ENCODE data around the gene PTGFRN. TPM values are rescaled to one million over a fixed set of nuclear protein-coding genes. Genes with fewer than 3 reads are reported as not detected.

PTGFRN gene
- polyA plus RNA-seq, 1 donor: 56.6 TPM

DNA sequence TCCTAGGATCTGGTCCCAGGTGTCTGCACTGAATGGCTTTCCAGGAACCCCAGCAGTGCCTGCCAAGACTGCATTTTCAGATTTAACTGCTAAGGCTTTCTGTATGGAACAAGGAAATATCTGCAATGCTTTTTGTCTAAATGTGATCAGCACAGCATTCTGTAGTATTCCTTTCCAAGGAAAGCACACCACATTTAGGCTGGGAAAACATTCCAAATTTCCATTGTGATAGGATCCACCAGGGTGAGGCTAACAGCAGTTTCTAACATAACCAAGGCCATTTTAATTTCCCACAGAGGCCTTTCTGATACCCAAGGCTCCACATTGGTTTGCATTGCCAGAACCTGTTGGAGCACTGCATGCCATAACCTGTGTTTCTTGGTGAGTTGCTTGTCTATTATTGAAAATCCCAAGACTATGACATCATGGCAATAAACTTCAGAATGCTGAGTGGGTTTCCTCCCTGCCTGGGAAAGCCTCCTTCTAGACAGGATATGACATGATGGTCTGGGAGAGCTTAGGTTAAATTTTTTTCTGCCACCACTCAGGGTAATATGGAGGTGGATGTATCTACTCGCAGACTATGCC is 23.3 kb upstream of the PTGFRN start:
- no peak for DNase-seq

DNA sequence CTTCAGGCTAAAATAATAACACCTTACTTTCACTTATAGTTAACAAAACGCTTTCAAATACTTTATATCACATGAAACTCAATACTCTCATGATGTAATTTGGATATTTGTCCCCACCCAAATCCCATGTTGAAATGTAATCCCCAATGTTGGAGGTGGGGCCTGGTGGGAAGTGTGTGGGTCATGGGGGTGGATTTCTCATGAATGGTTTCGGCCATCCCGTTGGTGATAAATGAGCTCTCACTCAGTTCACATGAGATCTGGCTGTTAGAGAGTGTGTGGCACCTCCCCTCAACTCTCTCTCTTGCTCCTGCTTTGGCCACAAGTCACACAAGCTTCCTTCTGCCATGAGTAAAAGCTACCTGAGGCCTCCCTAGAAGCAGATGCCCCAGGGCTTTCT is 22.5 kb upstream of the PTGFRN start:
- no peak for DNase-seq

DNA sequence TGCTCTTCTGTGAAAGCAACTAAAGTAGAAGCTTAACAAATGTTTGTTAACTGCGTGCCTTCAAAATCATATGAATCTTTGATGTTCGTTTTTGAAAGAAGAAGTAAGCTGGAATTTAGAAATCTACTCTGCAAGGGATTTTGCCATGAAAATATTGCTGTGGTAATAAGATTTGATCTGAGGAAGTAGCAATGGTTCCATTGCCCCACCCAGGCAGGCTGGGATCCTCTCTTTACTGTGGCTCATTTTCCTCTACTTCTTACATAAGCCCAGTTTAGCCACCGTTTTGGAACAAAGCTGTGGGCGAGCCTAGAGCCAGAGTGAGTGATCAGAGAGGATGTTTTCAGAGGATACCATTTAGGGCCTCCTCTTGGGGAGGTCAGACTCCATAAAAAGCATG is 20.3 kb upstream of the PTGFRN start:
- DNase-seq: no peak

DNA sequence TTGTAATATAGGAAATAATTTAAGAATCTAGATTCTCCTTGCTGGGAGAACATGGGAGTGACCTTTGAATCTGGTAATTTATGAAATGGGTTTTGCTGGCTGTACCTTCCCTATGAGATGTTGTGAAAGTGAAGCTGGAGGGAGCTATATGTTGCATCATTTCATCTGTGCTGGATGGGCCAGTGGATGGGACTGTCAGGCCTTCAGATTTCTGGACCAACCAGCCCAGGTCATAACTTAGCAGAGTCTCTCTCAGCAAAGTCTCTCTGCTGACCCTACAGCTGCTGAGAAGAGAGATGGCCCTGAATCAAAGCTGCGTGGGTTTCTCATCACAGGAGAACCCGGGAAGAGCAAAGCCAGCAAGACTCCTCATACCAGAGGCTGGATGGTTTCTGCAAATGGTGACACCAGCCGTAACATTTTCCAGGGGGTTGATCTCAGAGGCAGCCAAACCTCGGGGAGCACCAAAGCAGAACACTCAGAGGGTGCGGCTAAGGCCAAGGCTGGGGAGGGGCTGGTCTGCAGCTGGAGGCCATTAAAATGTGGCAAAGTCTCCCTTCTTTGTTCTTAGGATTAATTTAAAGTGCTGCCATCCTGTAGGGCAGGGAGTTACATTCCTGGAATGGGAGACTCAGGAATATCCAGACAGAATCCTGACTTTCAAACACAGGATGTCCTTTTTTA is 18.2 kb upstream of the PTGFRN start:
- DNase-seq: no peak

DNA sequence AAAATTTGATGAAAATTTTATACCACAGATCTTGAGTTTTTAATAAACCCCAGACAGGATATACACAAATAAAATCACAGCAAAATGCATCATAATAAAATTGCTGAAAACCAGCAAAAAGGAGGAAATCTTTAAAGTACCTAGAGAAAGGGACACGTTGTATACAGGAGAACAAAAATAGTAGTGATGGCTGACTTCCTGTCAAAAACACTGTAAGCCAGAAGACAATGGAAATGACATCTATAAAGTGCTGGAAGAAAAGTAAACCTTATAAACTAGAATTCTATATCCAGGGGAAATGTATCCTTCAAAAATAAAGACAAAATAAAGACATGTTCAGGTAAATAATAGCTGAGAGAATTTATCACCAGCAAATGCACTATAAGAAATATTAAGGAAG is 14.6 kb upstream of the PTGFRN start:
- no peak for DNase-seq

DNA sequence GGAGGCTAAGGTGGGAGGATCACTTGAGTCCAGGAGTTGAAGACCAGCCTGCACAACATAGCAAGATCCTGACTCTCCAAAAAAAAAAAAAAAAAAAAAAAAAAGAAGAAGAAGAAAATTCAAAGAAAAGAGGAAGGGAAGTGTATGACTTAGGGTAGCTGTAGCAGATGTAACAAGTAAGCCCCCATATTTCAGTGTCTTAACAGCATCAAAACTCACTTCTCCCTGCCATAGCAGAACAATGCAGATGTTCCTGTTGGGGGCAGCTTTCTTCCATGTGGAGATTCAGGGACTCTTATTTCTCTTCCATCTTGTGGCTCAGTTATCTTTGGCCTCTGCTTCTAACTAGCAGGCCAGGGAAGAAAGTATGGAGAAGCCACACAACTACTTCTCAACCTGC is 10.2 kb upstream of the PTGFRN start:
- DNase-seq: no peak

DNA sequence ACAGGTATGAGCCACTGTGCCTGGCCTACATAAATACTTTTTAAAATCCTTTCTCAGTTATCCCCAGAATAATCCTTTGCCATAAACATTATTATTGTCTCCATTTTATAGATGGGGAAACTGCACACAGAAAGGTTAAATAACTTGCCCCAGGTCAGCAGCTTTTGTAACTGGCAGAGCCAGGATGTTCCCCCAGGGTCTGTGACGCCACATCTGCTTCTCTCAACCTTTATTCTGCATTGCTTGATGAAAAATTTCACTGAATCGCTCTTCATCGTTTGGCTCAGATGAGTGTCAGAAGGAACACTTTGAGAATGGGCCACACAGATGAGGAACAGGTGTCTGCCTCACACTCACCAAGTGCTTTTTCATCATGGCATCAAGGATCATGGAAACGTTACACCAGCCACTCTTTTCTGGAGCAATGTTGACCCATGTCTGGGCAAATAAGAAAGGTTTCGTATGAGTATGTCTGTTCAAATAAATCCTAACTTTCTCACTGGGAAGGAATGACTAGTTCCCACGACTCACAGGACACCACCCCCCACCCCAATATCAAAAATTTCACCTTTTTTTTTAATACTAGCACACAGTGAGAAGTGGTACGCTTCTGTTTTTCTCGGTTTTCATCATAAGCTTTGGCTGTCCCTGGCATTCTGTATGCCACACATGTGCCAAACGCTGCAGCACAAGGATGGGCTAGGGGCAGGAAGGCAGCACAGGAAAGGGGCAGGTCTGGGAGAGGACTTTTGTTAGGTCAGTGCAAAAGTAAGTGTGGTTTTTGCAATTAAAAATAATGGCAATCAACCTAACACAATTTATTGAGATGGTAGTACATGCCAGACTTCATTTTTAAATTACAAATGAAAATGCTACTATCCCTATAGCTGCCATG is 9.0 kb upstream of the PTGFRN start:
- DNase-seq: no peak

DNA sequence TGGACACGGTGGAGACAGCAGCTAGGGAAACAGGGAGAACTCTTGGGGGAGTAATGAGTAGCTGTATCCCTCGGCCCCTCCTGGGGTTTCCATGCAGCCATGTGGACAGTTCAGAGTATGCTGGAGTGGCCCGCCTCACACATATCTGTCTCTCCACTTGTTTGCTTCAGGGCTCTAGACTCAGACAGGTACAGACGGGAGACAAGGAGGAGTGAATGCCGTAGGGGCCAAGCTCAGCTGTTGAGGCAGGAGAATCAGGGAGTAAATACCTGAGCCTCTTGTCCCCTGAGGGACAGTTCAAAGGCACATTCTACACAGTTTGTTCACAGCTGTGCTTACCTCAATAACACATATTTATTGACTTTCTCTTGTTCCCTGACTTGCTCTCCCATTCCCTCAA is 7.7 kb upstream of the PTGFRN start:
- DNase-seq: no peak

DNA sequence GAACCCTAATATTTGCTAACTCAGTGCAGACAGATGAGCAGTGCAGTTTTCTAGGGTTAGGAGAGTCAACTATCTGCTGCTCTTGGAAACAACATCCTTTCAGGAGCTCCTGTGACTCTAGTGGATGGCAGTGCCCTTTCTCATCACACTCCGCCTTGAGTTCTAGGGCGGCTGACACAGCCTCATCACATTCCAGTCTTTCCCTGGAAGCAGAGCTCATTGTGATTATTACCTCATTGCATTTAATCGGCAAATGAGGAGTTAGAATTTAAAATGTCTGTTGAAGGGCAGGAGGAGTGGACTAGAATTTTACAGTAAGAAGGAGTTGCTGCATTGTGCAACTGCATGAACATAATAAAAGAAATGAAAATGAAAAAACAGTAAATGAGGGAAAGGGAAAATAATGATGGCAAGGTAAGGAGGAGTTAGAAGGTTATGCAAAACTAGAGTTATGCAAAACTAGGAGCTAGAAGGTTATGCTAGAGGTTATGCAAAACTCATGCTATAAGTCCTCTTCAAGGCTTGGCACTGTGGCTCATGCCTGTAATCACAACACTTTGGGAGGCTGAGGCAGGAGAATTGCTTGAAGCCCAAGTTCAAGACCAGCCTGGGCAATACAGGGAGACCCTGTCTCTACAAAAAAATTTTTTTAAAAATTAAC is 6.9 kb upstream of the PTGFRN start:
- no peak for DNase-seq

DNA sequence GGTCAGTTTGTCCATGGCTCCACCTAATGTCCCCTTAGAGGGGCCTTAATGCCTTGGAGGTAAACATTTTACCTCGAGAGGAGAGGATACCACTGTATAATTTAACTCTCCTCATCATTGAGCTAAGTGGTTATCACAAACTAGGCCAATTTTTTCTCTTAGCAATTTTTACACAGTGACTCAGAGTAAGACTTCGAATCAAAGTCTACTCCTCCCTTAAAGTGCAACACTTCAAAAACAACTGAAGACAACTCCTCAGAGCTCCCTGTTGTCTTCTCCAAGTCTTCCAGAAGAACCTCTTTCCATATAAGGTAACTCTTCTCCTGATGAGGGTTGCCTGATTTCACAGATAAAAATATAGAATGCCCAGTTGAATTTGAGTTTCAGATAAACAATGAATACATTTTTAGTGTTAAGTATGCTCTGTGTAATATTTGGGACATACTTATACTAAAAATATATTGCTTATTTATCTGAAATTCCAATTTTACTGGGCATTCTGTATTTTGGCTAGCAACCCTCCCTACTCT is 4.9 kb upstream of the PTGFRN start:
- DNase-seq: no peak

DNA sequence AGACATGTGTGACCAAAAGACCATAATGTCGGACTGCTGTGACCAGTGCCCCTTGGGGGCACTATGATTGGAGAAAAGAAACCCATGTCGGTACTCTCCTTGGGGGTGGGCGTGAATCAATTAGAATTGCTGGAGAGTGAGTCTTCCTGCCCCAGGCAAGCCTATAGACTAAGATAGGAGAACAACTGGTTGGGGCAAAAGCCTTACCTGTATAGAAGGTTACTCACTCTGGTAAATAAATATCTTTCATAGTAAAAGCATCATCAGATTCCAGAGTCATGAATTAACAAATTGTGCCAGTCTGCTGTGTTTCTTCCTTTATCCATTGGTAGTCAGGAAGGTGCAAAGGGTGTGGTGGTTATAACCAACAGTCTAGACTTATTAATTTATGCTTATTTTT is 2.9 kb upstream of the PTGFRN start:
- DNase-seq: no peak

DNA sequence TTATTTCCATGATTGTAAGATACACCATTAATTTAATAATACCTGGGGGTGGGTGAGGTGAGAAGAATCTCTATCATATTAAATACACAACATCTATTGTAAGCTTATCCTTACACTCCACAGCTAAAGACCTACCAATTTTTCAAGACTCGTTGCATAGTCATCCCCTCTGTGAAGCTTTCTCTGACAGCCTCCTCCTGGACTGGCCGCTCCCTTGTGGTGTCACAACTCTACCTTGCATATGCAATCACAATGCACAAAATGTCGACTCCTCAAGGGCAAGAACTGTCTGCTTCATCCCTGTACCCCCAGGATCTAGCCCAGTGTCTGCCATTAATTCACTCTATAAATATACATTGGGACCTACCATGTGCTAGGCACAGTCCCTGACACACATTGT is 2.4 kb upstream of the PTGFRN start:
- no peak for DNase-seq

DNA sequence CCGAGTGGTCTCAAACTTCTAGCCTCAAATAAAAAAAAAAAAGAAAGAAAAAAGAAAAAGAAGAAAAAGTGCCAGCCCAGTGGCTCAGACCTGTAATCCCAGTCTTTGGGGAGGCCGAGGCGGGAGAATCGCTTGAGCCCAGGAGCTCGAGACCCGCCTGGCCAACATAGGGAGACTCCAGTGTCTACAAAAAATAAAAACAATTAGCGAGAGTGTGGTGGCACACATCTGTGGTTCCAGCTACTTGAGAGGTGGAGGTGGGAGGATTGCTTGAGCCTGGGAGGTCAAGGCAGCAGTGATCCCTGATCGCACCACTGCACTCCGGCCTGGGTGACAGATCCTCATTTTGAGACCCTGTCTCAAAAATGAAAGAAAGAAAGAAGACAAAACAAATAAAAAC is 1.4 kb upstream of the PTGFRN start:
- no peak for DNase-seq

DNA sequence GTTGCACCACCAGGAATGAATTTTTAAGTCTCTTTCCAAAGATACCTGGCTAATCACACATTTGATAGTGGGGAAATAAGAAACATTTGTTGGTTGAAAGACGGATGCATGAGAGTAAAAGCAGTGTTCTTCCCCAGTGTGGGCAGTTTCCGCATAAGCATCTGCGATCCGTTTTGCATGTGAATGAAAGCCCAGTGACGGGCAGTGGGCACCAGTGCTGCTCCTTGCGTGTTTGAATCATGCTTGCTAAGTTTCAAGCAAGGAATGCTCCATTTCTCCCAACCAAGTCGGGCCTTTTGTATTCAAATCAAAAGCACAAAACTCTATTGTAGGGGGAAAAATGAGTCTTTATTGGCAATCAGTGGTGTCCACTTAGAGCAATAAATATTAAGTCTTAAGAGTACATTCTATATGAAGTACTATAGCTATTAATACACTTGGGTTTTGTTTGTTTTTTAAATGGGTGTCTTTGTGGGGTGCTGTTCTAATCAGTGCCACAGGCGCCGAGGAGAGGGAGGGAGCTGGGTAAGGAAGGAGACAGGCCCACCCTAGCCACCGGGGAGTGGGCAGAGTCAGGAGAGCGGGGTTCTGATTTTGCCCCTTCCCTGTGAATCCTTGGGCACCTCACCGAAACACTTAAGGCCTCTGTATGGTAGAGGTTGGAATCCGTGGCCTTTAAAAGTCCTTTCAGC is 750 bp upstream of the PTGFRN start:
- DNase-seq: no peak

DNA sequence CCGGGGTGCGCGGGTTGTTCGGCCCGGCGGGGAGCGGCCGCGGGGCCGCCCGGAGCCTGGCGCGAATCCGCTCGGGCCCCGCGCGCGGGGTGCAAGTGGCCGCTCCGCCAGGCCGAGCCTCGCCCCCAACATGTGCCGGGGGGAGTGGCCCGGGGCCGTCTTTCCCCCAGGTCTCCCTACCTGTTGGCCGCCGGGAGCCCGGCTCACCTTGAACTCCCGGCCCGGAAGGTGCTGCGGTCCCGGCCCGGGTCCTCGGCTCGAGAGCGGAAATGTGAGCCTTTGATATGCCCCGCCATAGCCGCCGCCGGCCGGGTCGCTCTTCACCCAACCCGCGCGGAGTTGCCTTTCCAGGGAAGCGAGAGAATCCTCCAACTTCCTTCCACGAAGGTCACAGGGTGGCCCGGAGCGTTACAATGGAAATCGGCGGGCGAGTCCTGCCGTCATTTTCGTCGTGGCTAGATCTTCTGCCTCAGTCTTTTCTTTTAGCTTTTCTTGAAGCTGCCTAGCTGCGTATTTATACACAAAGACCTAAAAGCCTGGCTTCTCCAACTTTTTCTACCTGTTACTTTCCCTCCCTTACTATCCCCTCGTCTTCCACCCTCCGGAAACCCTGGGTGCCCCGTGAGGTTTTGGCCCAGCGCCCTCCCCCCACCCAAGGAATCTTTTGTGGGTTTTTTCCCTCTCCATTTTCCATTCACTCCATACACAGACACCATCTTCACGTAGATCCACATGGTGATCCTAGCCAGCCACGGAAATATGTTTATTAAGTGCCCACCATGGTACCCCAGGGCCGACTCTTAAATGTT is 867 bp downstream of the PTGFRN start:
- DNase-seq: peak; percentile 32

DNA sequence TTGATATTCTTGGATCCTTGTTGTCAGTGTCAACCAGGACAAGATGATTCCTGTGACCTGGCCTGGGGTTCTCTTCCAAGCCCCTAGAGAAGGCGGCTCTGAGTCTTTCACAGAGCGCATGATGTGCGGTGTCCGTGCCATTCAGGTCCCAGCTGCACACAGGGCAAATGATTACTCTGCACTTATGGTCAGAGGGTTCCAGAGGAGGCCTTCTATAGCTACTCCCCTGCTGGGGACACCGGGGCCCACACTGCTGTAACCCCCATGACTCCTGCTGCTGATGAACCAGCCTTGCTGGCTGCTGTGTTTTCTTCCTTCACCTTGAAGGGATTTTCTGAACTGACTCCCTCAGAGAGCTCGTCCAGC is 1.5 kb downstream of the PTGFRN start:
- DNase-seq: no peak

DNA sequence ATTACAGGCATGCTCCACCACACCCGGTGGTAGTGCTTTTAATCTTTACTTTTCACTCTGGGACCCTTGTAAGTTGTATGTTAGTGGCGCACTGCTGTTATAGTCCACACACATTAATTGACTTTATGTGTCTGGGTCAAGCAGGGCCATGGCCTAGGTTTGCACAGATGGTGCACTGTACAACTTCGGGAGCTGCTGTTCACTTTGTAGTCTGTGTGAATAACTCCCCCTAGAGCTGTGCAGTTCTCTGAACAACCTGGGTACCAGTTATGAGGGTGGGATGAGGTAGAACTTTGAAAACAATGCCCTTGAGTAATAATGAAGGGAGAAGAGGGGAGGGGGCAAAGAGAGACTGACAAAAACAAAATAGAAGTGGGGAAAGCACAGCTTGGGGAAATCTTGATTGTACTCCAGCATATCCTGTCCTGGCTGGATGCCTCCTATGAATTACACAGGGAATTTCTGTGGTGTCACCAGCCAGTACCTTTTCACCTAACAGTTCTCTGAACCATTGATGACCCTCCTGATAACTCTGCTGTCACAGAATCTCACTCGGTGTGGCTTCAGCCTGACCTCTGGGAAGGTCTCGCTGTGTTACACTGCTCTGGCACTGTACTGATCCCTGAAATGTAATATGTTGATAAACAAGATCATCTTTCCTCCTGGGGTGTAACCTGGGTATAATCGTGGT is 2.2 kb downstream of the PTGFRN start:
- no peak for DNase-seq

DNA sequence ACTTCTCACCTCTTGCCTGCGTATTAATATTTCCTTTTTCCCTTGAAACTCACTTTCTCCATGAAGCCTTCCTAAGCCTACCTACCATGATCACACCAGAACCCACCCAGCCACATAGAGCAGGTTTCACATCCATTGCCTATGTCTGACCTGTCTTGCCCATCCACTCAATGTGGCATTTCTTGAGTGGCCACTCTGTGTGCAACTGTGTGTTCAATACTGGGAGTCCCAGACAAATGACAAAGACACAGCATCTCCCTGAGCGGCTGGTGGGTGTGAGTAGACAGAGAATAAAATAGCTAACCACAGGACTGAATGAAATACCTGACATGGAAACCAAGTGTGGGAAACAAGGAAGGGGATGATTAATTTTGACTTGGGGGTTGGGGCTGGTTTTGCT is 3.1 kb downstream of the PTGFRN start:
- DNase-seq: no peak

DNA sequence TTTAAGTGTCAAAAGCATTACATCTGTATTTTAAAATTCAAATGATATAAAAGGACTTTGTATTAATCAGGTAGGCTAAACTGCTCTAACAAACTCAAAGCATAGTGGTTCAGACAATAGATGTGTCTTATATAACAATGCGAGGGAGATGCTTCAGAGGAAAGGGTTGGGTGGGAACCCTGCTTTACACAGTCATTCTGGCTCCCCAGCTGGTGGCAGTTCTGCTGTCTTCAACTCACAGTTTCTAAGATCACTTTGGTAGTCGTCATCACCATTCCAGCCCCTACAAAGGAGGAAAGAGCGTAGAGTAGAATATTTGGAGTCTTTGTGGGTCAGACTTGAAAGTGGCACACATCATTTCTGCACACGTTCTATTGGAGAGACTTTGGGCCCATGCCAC is 4.2 kb downstream of the PTGFRN start:
- DNase-seq: no peak

DNA sequence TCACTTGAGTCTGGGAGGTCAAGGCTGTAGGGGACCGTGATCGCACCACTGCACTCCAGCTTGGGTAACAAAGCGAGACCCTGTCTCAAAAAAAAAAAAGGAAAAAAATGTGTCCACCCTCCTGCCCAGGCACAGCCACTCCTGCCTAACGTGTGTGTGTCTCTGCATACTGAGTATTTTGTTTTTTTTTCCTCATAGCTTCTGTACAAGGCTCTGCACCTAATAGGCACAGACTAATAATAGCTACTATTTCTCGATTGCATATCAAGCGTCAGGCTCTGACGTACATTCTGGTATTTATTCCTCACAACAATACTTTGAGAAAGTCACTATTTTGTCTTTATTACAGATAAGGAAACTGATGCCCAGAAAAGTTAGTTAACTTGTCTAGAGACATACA is 5.0 kb downstream of the PTGFRN start:
- DNase-seq: no peak
